Uterus (tissue), 4 donors: ENCODE data around the gene STX17. TPM values are rescaled to one million over a fixed set of nuclear protein-coding genes. Genes with fewer than 3 reads are reported as not detected.

Experiments used
- DNase-seq, 2 donors: peaks; one replicate each; pipeline ENCODE4 v3.0.0-alpha.2; 2019 to 2020
- H3K27ac ChIP-seq, 2 donors: fragments of 200-600 bp; sonication (generic); 1 replicate in 1 of 2; 2 replicates in 1 of 2; pipeline ENCODE4 v1.5.1; 2016 to 2018
- H3K27me3 ChIP-seq, 2 donors: fragments of 200-600 bp; sonication (generic); one replicate each; pipeline ENCODE4 v1.5.1; 2018 to 2019; ENCODE audit warnings: control low read depth in 1 of 2
- H3K36me3 ChIP-seq, 2 donors: fragments of 200-600 bp; sonication (generic); one replicate each; pipeline ENCODE4 v1.5.1; 2019; ENCODE audit warnings: control low read depth in 1 of 2
- H3K4me1 ChIP-seq, 2 donors: fragments of 200-600 bp; sonication (generic); one replicate each; pipeline ENCODE4 v1.5.1; 2018 to 2019; ENCODE audit warnings: control low read depth in 1 of 2
- H3K4me3 ChIP-seq, 2 donors: fragments of 200-600 bp; sonication (generic); 1 replicate in 1 of 2; 2 replicates in 1 of 2; pipeline ENCODE4 v1.5.1; 2018 to 2019; ENCODE audit warnings: mild to moderate bottlenecking in 1 of 2
- H3K9me3 ChIP-seq, 2 donors: fragments of 200-600 bp; sonication (generic); one replicate each; pipeline ENCODE4 v1.5.1; 2019; ENCODE audit warnings: control low read depth in 1 of 2
- POLR2A ChIP-seq, 2 donors: fragments of 450-650 bp; IDR thresholded peaks; one replicate each; pipeline ENCODE4 v1.6.1; 2016; ENCODE audit warnings: antibody characterized with exemption in 2 of 2, mild to moderate bottlenecking in 1 of 2, moderate library complexity in 1 of 2
- intact Hi-C: fragments of 100-400 bp; cut with DNase I; formaldehyde crosslinking; loops from one replicate; pipeline ENCODE4 v1.15.1; 2023; ENCODE audit warnings: low total_unique reads
- total RNA-seq, 4 donors: library from RNA; depleted of rRNA in 3 of 4; stranded (reverse); fragments of >200 nt in 3 of 4; gene quantifications; one replicate each; pipeline versions ENCODE4 v1.1.0 to v1.2.4, GENCODE V29; 2014 to 2023
- TF ChIP-seq, protein P1 (sequence below), 4 experiments: fragments of 200-600 bp in 2 of 4; fragments of 450-650 bp in 2 of 4; sonication (generic) in 2 of 4; IDR thresholded peaks; one replicate each; pipeline ENCODE4 v1.5.1; 2016 to 2019; ENCODE audit warnings: antibody characterized with exemption in 4 of 4, mild to moderate bottlenecking in 2 of 4, moderate library complexity in 1 of 4
- donor health status: DM: yes; HTN: yes; CAD: no.

STX17 gene
- total RNA-seq, 4 donors from 2014 or later, result 15.0 to 66.4 (median 32.6) TPM

GRCh38 chr9:99896119-99896518 is 10.3 kb upstream of the STX17 start:
- intact Hi-C loops, result no loop called here
- no peak overlapping the region for H3K27ac ChIP-seq
- H3K27me3 ChIP-seq, result no peaks in the 10 kb centered on the region
- no peak overlapping the region for H3K4me3 ChIP-seq
- DNase-seq, result no peak
- no peaks in the 10 kb centered on the region for H3K9me3 ChIP-seq
- H3K36me3 ChIP-seq, result no peaks in the 10 kb centered on the region
- no peaks in the 10 kb centered on the region for H3K4me1 ChIP-seq
- TF ChIP-seq, protein P1, sequence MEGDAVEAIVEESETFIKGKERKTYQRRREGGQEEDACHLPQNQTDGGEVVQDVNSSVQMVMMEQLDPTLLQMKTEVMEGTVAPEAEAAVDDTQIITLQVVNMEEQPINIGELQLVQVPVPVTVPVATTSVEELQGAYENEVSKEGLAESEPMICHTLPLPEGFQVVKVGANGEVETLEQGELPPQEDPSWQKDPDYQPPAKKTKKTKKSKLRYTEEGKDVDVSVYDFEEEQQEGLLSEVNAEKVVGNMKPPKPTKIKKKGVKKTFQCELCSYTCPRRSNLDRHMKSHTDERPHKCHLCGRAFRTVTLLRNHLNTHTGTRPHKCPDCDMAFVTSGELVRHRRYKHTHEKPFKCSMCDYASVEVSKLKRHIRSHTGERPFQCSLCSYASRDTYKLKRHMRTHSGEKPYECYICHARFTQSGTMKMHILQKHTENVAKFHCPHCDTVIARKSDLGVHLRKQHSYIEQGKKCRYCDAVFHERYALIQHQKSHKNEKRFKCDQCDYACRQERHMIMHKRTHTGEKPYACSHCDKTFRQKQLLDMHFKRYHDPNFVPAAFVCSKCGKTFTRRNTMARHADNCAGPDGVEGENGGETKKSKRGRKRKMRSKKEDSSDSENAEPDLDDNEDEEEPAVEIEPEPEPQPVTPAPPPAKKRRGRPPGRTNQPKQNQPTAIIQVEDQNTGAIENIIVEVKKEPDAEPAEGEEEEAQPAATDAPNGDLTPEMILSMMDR (IDR thresholded peaks at IDR 0.05), result no peak
- no peak for TF ChIP-seq POLR2A (IDR thresholded peaks at IDR 0.05)

DNA sequence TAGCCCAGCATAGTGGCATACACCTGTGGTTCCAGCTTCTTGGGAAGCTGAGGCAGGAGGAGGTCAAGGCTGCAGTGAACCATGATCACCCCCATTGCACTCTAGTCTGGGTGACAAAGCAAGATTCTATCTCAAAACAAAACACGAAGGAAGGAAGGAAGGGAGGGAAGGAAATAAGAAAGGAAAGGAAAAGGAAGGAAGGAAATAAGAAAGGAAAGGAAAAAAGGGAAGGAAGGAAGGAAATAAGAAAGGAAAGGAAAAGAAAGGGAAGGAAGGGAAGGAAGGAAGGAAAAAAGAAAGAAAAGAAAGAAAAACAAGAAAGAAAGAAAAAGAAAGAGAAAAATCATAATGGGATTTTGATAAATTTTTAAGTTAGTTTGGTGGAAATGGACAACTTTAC is 3.1 kb upstream of the STX17 start:
- TF ChIP-seq POLR2A (IDR thresholded peaks at IDR 0.05), result no peak
- TF ChIP-seq, protein P1 (IDR thresholded peaks at IDR 0.05), result no peak
- Histone ChIP-seq H3K27ac (no peak overlapping the region), H3K4me3 (no peak overlapping the region), H3K4me1 (no peaks in the 10 kb centered on the region), H3K9me3 (no peaks in the 10 kb centered on the region), H3K27me3 (no peaks in the 10 kb centered on the region), H3K36me3 (no peaks in the 10 kb centered on the region)
- DNase-seq, result no peak
- intact Hi-C loops, result no loop called here

- TF ChIP-seq POLR2A (IDR thresholded peaks at IDR 0.05), result no peak
- TF ChIP-seq, protein P1 (IDR thresholded peaks at IDR 0.05), result no peak
- H3K27me3 ChIP-seq, result no peaks in the 10 kb centered on the region
- no peaks in the 10 kb centered on the region for H3K9me3 ChIP-seq
- H3K4me3 ChIP-seq, result peak overlapping the region; percentile 69 to 78
- DNase-seq, result no peak
- H3K36me3 ChIP-seq, result no peaks in the 10 kb centered on the region
- peak overlapping the region; percentile 94 to 96 for H3K27ac ChIP-seq
- no peaks in the 10 kb centered on the region for H3K4me1 ChIP-seq
- intact Hi-C loops, result no loop called here
Observed at GRCh38 chr9:99905833-99906402, 536 bp upstream of the STX17 start.

GRCh38 chr9:99907208-99907532 is 716 bp downstream of the STX17 start:
- Histone ChIP-seq H3K9me3 (no peaks in the 10 kb centered on the region), H3K4me3 (peak overlapping the region; percentile 69 to 78), H3K4me1 (no peaks in the 10 kb centered on the region), H3K27ac (peak overlapping the region; percentile 94 to 96), H3K27me3 (no peaks in the 10 kb centered on the region), H3K36me3 (no peaks in the 10 kb centered on the region)
- DNase-seq, result no peak
- TF ChIP-seq, protein P1 (IDR thresholded peaks at IDR 0.05), result no peak
- TF ChIP-seq POLR2A (IDR thresholded peaks at IDR 0.05), result no peak
- intact Hi-C loops, result no loop called here

DNA sequence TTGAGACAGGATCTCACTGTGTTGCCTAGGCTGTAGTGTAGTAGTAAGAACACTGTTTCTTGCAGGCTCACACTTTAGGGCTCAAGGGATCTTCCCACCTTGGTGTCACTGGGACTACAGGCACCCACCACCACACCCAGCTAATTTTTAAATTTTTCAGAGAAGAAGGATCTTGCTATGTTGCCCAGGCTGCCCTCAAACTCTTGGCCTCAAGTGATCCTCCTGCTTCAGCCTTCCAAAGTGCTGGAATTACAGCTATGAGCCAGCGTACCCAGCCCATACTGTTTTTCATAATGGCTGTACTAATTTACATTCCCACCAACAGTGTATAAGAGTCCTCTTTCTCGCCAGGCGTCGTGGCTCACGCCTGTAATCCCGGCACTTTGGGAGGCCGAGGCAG is 5.1 kb downstream of the STX17 start:
- TF ChIP-seq, protein P1 (IDR thresholded peaks at IDR 0.05), result no peak
- TF ChIP-seq POLR2A (IDR thresholded peaks at IDR 0.05), result no peak
- H3K4me3 ChIP-seq, result no peak overlapping the region
- no peaks in the 10 kb centered on the region for H3K27me3 ChIP-seq
- no peaks in the 10 kb centered on the region for H3K36me3 ChIP-seq
- H3K9me3 ChIP-seq, result no peaks in the 10 kb centered on the region
- intact Hi-C loops, result no loop called here
- H3K4me1 ChIP-seq, result no peaks in the 10 kb centered on the region
- DNase-seq, result no peak
- H3K27ac ChIP-seq, result no peak overlapping the region
